ENCODE data around the gene SLC35G4. TPM values are rescaled to one million over a fixed set of nuclear protein-coding genes. Genes with fewer than 3 reads are reported as not detected.

The SLC35G4 gene
- total RNA-seq, 4 donors from 2014 or later, result not detected

DNA sequence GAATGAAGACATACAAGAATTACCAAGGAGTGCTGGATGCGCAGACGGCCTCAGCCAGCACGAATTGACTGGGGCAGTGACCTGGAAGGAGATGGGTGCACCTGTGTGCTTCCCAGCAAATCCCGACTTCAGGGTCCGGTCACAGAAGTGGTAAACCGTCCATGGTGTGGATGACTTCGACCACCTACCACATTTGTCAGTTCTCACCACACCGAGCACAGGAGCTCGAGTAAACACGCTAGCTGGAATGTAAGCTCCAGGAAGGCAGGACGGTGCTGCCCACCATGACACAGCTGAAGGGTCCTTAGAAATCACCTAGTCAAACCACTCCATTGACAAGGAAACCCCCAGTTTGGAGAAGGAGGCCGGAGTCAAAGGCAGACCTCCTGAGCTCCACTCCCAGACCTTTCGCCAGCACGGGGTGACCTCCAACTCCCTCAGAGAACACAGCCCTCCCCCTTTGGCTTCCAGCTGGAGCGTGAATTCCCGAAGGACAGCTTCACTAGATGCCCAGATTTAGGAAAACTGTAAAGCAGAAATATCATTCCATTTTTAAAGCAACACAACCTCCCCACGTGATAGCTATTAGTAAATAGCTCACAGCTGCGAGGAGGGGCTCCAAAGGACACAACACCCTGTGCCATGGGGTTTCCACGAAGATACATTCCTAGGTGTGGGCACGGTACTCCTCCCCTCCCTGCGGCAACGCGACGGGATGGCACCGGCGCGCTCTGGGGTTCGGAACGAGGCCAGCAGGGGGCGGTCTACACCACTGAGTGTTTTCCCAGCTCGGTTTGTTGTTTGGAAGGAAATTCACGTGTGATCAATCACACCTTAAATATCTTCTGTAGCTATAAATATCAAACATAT, 45.6 kb downstream of the SLC35G4 start:
- peak; percentile 50 for ATAC-seq
- no peak overlapping the region for H3K4me3 ChIP-seq

DNA sequence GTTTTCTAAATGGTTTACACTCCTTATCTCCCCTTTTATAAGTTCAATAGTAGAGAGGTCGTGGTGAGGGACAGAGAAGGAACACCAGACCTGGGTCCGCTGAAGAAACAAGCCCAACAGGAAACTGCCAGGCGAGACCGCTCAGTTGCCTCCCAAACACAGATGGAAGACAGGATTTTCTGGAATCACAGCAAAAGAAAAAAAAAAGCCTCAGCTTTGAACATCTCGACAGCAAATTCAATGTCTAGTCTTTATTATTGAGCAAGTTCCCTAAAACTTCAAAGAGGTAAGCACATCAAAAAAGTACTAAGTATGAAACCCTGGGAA, 46.2 kb downstream of the SLC35G4 start:
- no peak for ATAC-seq
- Histone ChIP-seq H3K36me3 (no peaks in the 10 kb centered on the region), H3K9me3 (peaks cover 0 to 2% (median 0%) of the 10 kb centered on the region in 3 donors), H3K4me3 (no peak overlapping the region), H3K4me1 (peaks cover 0 to 7% (median 0%) of the 10 kb centered on the region in 3 donors), H3K27me3 (peaks cover 45% of the 10 kb centered on the region), H3K27ac (no peak overlapping the region)
- TF ChIP-seq, protein P1, sequence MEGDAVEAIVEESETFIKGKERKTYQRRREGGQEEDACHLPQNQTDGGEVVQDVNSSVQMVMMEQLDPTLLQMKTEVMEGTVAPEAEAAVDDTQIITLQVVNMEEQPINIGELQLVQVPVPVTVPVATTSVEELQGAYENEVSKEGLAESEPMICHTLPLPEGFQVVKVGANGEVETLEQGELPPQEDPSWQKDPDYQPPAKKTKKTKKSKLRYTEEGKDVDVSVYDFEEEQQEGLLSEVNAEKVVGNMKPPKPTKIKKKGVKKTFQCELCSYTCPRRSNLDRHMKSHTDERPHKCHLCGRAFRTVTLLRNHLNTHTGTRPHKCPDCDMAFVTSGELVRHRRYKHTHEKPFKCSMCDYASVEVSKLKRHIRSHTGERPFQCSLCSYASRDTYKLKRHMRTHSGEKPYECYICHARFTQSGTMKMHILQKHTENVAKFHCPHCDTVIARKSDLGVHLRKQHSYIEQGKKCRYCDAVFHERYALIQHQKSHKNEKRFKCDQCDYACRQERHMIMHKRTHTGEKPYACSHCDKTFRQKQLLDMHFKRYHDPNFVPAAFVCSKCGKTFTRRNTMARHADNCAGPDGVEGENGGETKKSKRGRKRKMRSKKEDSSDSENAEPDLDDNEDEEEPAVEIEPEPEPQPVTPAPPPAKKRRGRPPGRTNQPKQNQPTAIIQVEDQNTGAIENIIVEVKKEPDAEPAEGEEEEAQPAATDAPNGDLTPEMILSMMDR (IDR thresholded peaks at IDR 0.05), result no peak
- TF ChIP-seq EP300 (IDR thresholded peaks at IDR 0.05) (no peak), POLR2A (IDR thresholded peaks at IDR 0.05) (no peak), POLR2AphosphoS5 (IDR thresholded peaks at IDR 0.05) (no peak)
- WGBS, 2 donors (ENCODE audit: low coverage in 1 of 2), result 15 to 23% methylated on average over 4 to 5 of the region's 5 CpGs

More for the DNA sequence above, 45.6 kb downstream of the SLC35G4 start:
- H3K27ac ChIP-seq, result no peak overlapping the region
- H3K27me3 ChIP-seq, result peaks cover 45% of the 10 kb centered on the region
- peaks cover 0 to 8% (median 0%) of the 10 kb centered on the region in 3 donors for H3K9me3 ChIP-seq
- peaks cover 0 to 7% (median 0%) of the 10 kb centered on the region in 3 donors for H3K4me1 ChIP-seq
- WGBS, 2 donors (ENCODE audit: low coverage in 1 of 2), result 18 to 28% methylated on average over 17 to 20 of the region's 32 CpGs
- H3K36me3 ChIP-seq, result no peaks in the 10 kb centered on the region
- TF ChIP-seq POLR2AphosphoS5 (IDR thresholded peaks at IDR 0.05) (no peak), EP300 (IDR thresholded peaks at IDR 0.05) (no peak)
- TF ChIP-seq, protein P1 (IDR thresholded peaks at IDR 0.05), result peak; percentile 32 to 70 (median 46)

DNA sequence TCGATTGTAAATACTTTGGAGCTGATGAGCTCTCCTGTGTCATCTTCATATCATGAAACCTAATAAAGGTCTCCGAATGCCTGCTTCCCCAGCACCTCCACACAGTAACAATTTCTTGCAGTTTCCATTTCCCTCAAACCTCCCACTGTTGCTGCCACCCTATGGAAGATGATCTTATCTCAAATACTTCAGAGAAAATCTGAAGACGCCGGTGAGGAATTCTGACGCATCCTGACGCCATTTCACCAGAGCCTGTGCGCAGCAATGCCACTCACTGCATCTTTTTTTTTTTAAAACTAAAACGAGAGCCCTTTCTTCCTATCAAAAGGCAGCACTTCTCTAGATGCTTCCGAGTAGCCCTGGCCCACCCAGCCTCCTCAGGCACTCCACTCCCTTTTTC, 47.8 kb downstream of the SLC35G4 start:
- no peak overlapping the region for H3K27ac ChIP-seq
- no peak overlapping the region for H3K4me3 ChIP-seq
- no peaks in the 10 kb centered on the region for H3K9me3 ChIP-seq
- ATAC-seq, result no peak
- no peaks in the 10 kb centered on the region for H3K36me3 ChIP-seq
- peaks cover 59% of the 10 kb centered on the region for H3K27me3 ChIP-seq
- 76 to 86% methylated on average over 7 to 9 of the region's 9 CpGs for WGBS, 2 donors (ENCODE audit: low coverage in 1 of 2)
- H3K4me1 ChIP-seq, result peaks cover 0 to 7% (median 0%) of the 10 kb centered on the region in 3 donors
- TF ChIP-seq POLR2A (IDR thresholded peaks at IDR 0.05), result no peak
- TF ChIP-seq, protein P1 (IDR thresholded peaks at IDR 0.05), result no peak
- no peak for TF ChIP-seq EP300 (IDR thresholded peaks at IDR 0.05)
- TF ChIP-seq POLR2AphosphoS5 (IDR thresholded peaks at IDR 0.05), result no peak

DNA sequence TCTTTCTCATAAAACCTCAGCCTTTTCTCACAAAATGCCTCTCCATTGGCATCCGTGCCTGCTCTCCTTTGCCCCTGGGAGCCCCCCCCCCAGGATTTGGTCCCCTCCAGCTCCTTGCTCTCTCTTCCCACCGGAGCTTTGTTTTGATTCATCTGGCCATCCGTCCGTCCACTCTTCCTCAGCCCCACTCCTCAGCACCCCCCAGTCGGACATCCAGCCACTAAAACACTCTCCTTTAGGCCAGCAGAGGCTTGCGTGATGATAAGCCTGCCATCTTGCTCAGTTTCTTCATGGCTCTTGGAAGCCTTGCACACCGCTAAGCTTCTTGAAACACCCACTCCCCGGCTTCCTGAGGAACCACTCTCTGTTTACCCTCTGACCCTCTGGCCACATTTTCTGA, 48.2 kb downstream of the SLC35G4 start:
- 77% methylated on average over 2 to 8 of the region's 8 CpGs for WGBS, 2 donors (ENCODE audit: low coverage in 1 of 2)
- H3K4me3 ChIP-seq, result no peak overlapping the region
- TF ChIP-seq, protein P1 (IDR thresholded peaks at IDR 0.05), result no peak
- TF ChIP-seq POLR2A (IDR thresholded peaks at IDR 0.05) (no peak), POLR2AphosphoS5 (IDR thresholded peaks at IDR 0.05) (no peak), EP300 (IDR thresholded peaks at IDR 0.05) (no peak)
- no peak for ATAC-seq
- H3K27ac ChIP-seq, result no peak overlapping the region
- H3K4me1 ChIP-seq, result peaks cover 0 to 7% (median 0%) of the 10 kb centered on the region in 3 donors
- H3K36me3 ChIP-seq, result no peaks in the 10 kb centered on the region
- peaks cover 63% of the 10 kb centered on the region for H3K27me3 ChIP-seq
- H3K9me3 ChIP-seq, result no peaks in the 10 kb centered on the region

DNA sequence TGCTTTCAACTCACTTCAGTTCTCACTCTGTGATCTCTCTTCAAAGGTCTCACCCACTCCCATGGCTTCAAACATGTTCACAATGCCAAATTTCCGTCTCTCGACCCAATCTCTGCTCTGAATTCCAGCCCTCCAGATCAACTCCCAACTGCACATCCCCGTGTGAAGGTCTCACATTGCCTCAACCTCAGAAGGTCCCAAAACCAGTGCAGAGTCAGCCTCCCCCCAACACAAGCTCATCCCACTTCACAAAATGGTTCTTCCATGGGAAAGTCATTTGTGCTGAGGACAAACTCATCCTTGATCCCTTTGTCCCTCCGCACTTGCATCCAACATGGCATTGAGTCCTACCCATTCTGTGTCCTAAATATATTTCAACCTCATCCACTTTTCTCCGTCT, 48.6 kb downstream of the SLC35G4 start:
- no peak overlapping the region for H3K27ac ChIP-seq
- TF ChIP-seq POLR2AphosphoS5 (IDR thresholded peaks at IDR 0.05) (no peak), EP300 (IDR thresholded peaks at IDR 0.05) (no peak), POLR2A (IDR thresholded peaks at IDR 0.05) (no peak)
- TF ChIP-seq, protein P1 (IDR thresholded peaks at IDR 0.05), result no peak
- peaks cover 68% of the 10 kb centered on the region for H3K27me3 ChIP-seq
- no peak for ATAC-seq
- no peaks in the 10 kb centered on the region for H3K36me3 ChIP-seq
- H3K4me3 ChIP-seq, result no peak overlapping the region
- H3K4me1 ChIP-seq, result peaks cover 0 to 7% (median 0%) of the 10 kb centered on the region in 3 donors
- 90 to 98% methylated on average over 4 to 5 of the region's 5 CpGs for WGBS, 2 donors (ENCODE audit: low coverage in 1 of 2)
- H3K9me3 ChIP-seq, result no peaks in the 10 kb centered on the region

Data from gastroesophageal sphincter (tissue), 4 donors.